ENCODE measurements around the gene NR4A2.

Gene NR4A2

GRCh38 chr2:156349161-156349560, 16.6 kb upstream of the NR4A2 start:
- Histone ChIP-seq H3K36me3 (ENCODE audit: insufficient read depth, low read length) (peaks cover under 1% of the 10 kb centered on the region; the same call in 1 of the 2 replicates), H3K4me3 (ENCODE audit: low read depth, low read length) (no peak overlapping the region), H3K79me2 (ENCODE audit: control insufficient read depth, insufficient read depth, low read length, unreplicated experiment) (no peaks in the 10 kb centered on the region), H2AFZ (ENCODE audit: low read length, unreplicated experiment) (no peak overlapping the region), H3K4me1 (ENCODE audit: control insufficient read depth, insufficient read depth, low read length, unreplicated experiment) (peaks cover 4% of the 10 kb centered on the region), H3K27me3 (ENCODE audit: insufficient read depth, low read length) (no peaks in the 10 kb centered on the region), H3K27ac (ENCODE audit: low read depth, low read length) (no peak overlapping the region)

- Histone ChIP-seq H3K4me1 (ENCODE audit: control insufficient read depth, insufficient read depth, low read length, unreplicated experiment) (peaks cover 9% of the 10 kb centered on the region), H2AFZ (ENCODE audit: low read length, unreplicated experiment) (no peak overlapping the region), H3K27me3 (ENCODE audit: insufficient read depth, low read length) (no peaks in the 10 kb centered on the region), H3K27ac (ENCODE audit: low read depth, low read length) (no peak overlapping the region), H3K4me3 (ENCODE audit: low read depth, low read length) (no peak overlapping the region), H3K36me3 (ENCODE audit: insufficient read depth, low read length) (no peaks in the 10 kb centered on the region), H3K79me2 (ENCODE audit: control insufficient read depth, insufficient read depth, low read length, unreplicated experiment) (no peaks in the 10 kb centered on the region)
These were observed 14.9 kb upstream of the NR4A2 start for GRCh38 chr2:156347431-156347830.

- Histone ChIP-seq H3K27ac (ENCODE audit: low read depth, low read length) (no peak overlapping the region), H3K27me3 (ENCODE audit: insufficient read depth, low read length) (no peaks in the 10 kb centered on the region), H3K4me3 (ENCODE audit: low read depth, low read length) (no peak overlapping the region), H3K36me3 (ENCODE audit: insufficient read depth, low read length) (no peaks in the 10 kb centered on the region), H3K4me1 (ENCODE audit: control insufficient read depth, insufficient read depth, low read length, unreplicated experiment) (peaks cover 9% of the 10 kb centered on the region), H3K79me2 (ENCODE audit: control insufficient read depth, insufficient read depth, low read length, unreplicated experiment) (no peaks in the 10 kb centered on the region), H2AFZ (ENCODE audit: low read length, unreplicated experiment) (no peak overlapping the region)
These were observed 14.2 kb upstream of the NR4A2 start for GRCh38 chr2:156346731-156347130.

GRCh38 chr2:156345582-156345981, 13.1 kb upstream of the NR4A2 start:
- Histone ChIP-seq H3K27me3 (ENCODE audit: insufficient read depth, low read length) (no peaks in the 10 kb centered on the region), H3K4me1 (ENCODE audit: control insufficient read depth, insufficient read depth, low read length, unreplicated experiment) (peaks cover 14% of the 10 kb centered on the region), H3K27ac (ENCODE audit: low read depth, low read length) (no peak overlapping the region)

GRCh38 chr2:156343940-156344301, 11.4 kb upstream of the NR4A2 start:
- Histone ChIP-seq H3K4me3 (ENCODE audit: low read depth, low read length) (no peak overlapping the region), H3K4me1 (ENCODE audit: control insufficient read depth, insufficient read depth, low read length, unreplicated experiment) (peaks cover 31% of the 10 kb centered on the region), H3K79me2 (ENCODE audit: control insufficient read depth, insufficient read depth, low read length, unreplicated experiment) (peaks cover 7% of the 10 kb centered on the region), H3K36me3 (ENCODE audit: insufficient read depth, low read length) (no peaks in the 10 kb centered on the region), H3K27ac (ENCODE audit: low read depth, low read length) (no peak overlapping the region), H2AFZ (ENCODE audit: low read length, unreplicated experiment) (no peak overlapping the region), H3K27me3 (ENCODE audit: insufficient read depth, low read length) (no peaks in the 10 kb centered on the region)

More at GRCh38 chr2:156345582-156345981, 13.1 kb upstream of the NR4A2 start:
- Histone ChIP-seq H3K36me3 (ENCODE audit: insufficient read depth, low read length) (no peaks in the 10 kb centered on the region), H2AFZ (ENCODE audit: low read length, unreplicated experiment) (no peak overlapping the region), H3K4me3 (ENCODE audit: low read depth, low read length) (no peak overlapping the region), H3K79me2 (ENCODE audit: control insufficient read depth, insufficient read depth, low read length, unreplicated experiment) (peaks cover 4% of the 10 kb centered on the region)

DNA sequence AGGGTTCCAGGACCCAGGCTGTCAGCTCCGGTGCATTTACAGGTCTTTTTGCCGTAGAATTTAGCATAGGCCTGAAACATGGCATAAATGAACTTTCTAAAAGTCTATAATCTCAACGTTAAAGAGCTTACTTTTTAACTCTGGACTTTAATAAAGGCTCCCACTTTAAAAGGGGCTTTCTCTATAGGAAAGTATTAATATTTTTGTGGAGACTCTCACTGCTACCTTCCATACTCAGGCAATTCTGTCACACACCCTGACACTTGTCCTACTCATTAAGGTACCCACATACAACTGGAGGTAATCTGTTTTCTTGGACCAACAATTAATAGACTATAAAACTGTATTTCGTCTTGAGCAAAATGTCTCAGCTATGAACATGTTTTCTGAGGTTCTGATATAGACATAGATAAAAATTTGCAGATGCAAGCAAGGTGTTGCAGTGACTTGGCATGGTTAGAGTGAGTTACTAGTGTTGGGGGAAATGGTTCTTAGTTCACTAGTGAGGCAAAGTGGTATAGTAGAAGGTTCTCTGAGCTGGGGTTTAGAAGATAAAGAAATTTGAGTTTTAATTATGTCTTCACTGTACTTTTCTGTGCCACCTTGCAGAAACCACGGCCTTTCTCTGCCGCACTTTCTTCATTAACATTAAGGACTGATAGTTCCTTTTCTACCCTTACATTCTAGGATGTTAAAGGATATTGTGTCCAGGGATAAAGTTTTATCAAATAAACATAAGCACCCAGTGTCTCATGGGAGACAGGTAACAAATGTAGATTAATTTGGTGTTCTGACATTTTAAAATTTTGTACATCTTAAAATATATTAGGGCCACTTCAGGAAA, 10.8 kb upstream of the NR4A2 start:
- no peaks in the 10 kb centered on the region for H3K36me3 ChIP-seq (ENCODE audit: insufficient read depth, low read length)

GRCh38 chr2:156342254-156343095, 10.0 kb upstream of the NR4A2 start:
- Histone ChIP-seq H3K4me1 (ENCODE audit: control insufficient read depth, insufficient read depth, low read length, unreplicated experiment) (peaks cover 34% of the 10 kb centered on the region), H3K36me3 (ENCODE audit: insufficient read depth, low read length) (no peaks in the 10 kb centered on the region), H2AFZ (ENCODE audit: low read length, unreplicated experiment) (peak overlapping the region; percentile 78), H3K27me3 (ENCODE audit: insufficient read depth, low read length) (no peaks in the 10 kb centered on the region), H3K79me2 (ENCODE audit: control insufficient read depth, insufficient read depth, low read length, unreplicated experiment) (peaks cover 7% of the 10 kb centered on the region), H3K4me3 (ENCODE audit: low read depth, low read length) (peak overlapping the region; percentile 98), H3K27ac (ENCODE audit: low read depth, low read length) (peak overlapping the region; percentile 100)

More for the DNA sequence above, 10.8 kb upstream of the NR4A2 start:
- Histone ChIP-seq H2AFZ (ENCODE audit: low read length, unreplicated experiment) (peak overlapping the region; percentile 78), H3K27me3 (ENCODE audit: insufficient read depth, low read length) (no peaks in the 10 kb centered on the region), H3K27ac (ENCODE audit: low read depth, low read length) (peak overlapping the region; percentile 84), H3K4me1 (ENCODE audit: control insufficient read depth, insufficient read depth, low read length, unreplicated experiment) (peaks cover 34% of the 10 kb centered on the region), H3K79me2 (ENCODE audit: control insufficient read depth, insufficient read depth, low read length, unreplicated experiment) (peaks cover 7% of the 10 kb centered on the region), H3K4me3 (ENCODE audit: low read depth, low read length) (peak overlapping the region; percentile 88)

- no peaks in the 10 kb centered on the region for H3K36me3 ChIP-seq (ENCODE audit: insufficient read depth, low read length)
- peak overlapping the region; percentile 98 for H3K4me3 ChIP-seq (ENCODE audit: low read depth, low read length)
- H2AFZ ChIP-seq (ENCODE audit: low read length, unreplicated experiment), result peak overlapping the region; percentile 55
- no peaks in the 10 kb centered on the region for H3K27me3 ChIP-seq (ENCODE audit: insufficient read depth, low read length)
- peaks cover 7% of the 10 kb centered on the region for H3K79me2 ChIP-seq (ENCODE audit: control insufficient read depth, insufficient read depth, low read length, unreplicated experiment)
- peak overlapping the region; percentile 100 for H3K27ac ChIP-seq (ENCODE audit: low read depth, low read length)
- peaks cover 34% of the 10 kb centered on the region for H3K4me1 ChIP-seq (ENCODE audit: control insufficient read depth, insufficient read depth, low read length, unreplicated experiment)
These were observed 9.1 kb upstream of the NR4A2 start for GRCh38 chr2:156341452-156342253.

DNA sequence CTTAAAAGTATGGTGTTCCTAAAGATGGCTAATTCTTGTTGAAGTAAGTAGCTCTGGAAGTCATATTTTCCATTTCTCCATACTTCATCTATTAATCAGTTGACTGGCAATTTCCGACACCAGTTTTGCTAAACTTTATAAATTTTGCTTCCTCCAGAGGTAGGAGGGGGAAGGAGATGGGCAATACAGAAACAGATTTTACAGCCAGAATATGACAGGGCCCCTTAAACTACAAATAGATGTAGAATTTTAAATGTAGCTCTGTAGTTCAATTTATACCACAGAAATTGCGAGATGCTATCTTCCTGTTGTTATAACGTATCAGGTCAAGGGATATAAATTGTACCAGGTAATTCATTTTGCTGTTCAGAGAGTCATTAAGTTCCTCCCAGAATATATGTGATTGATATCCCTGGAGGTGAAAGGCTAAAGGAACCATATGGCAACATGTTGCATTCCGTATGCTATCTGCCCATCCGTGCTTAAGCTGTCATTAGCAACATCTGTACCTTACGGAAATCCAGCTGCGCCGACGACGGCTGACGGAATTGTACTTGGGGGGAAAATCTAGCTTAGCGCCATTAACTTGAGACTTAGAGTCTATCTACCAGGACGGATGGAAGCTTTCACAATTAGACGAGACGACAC, 8.4 kb upstream of the NR4A2 start:
- peaks cover 7% of the 10 kb centered on the region for H3K79me2 ChIP-seq (ENCODE audit: control insufficient read depth, insufficient read depth, low read length, unreplicated experiment)
- peak overlapping the region; percentile 100 for H3K27ac ChIP-seq (ENCODE audit: low read depth, low read length)
- no peaks in the 10 kb centered on the region for H3K36me3 ChIP-seq (ENCODE audit: insufficient read depth, low read length)
- H2AFZ ChIP-seq (ENCODE audit: low read length, unreplicated experiment), result peak overlapping the region; percentile 41
- H3K4me3 ChIP-seq (ENCODE audit: low read depth, low read length), result peak overlapping the region; percentile 98
- H3K27me3 ChIP-seq (ENCODE audit: insufficient read depth, low read length), result no peaks in the 10 kb centered on the region
- H3K4me1 ChIP-seq (ENCODE audit: control insufficient read depth, insufficient read depth, low read length, unreplicated experiment), result peaks cover 35% of the 10 kb centered on the region

- no peaks in the 10 kb centered on the region for H3K36me3 ChIP-seq (ENCODE audit: insufficient read depth, low read length)
- peak overlapping the region; percentile 35 for H2AFZ ChIP-seq (ENCODE audit: low read length, unreplicated experiment)
- H3K27ac ChIP-seq (ENCODE audit: low read depth, low read length), result peak overlapping the region; percentile 100
- H3K4me1 ChIP-seq (ENCODE audit: control insufficient read depth, insufficient read depth, low read length, unreplicated experiment), result peaks cover 38% of the 10 kb centered on the region
- H3K27me3 ChIP-seq (ENCODE audit: insufficient read depth, low read length), result no peaks in the 10 kb centered on the region
- peaks cover 7% of the 10 kb centered on the region for H3K79me2 ChIP-seq (ENCODE audit: control insufficient read depth, insufficient read depth, low read length, unreplicated experiment)
- peak overlapping the region; percentile 98 for H3K4me3 ChIP-seq (ENCODE audit: low read depth, low read length)
These were observed 7.9 kb upstream of the NR4A2 start for GRCh38 chr2:156340377-156340776.

Measured in ACC112 (cell line).